ENCODE data around the gene PID1.

- TF ChIP-seq SMC3 (IDR thresholded peaks at IDR 0.05; ENCODE audit: low read depth, low read length) (no peak), CTCF (IDR thresholded peaks at IDR 0.05) (no peak), POLR2AphosphoS5 (IDR thresholded peaks at IDR 0.05; ENCODE audit: low read depth, low read length) (no peak), GABPA (IDR thresholded peaks at IDR 0.05; ENCODE audit: low read depth) (no peak), EP300 (IDR thresholded peaks at IDR 0.05; ENCODE audit: borderline replicate concordance in 1 of 2, low read depth in 1 of 2, low read length in 1 of 2) (no peak), MXI1 (IDR thresholded peaks at IDR 0.05; ENCODE audit: low read depth, low read length) (no peak), ELF1 (IDR thresholded peaks at IDR 0.05) (no peak), FOXM1 (IDR thresholded peaks at IDR 0.05; ENCODE audit: low read depth) (no peak), RAD21 (IDR thresholded peaks at IDR 0.05; ENCODE audit: low read length) (no peak), MAX (IDR thresholded peaks at IDR 0.05; ENCODE audit: low read depth) (no peak), CHD2 (IDR thresholded peaks at IDR 0.05; ENCODE audit: low read length, partially characterized antibody) (no peak)
- TF ChIP-seq, protein P1, sequence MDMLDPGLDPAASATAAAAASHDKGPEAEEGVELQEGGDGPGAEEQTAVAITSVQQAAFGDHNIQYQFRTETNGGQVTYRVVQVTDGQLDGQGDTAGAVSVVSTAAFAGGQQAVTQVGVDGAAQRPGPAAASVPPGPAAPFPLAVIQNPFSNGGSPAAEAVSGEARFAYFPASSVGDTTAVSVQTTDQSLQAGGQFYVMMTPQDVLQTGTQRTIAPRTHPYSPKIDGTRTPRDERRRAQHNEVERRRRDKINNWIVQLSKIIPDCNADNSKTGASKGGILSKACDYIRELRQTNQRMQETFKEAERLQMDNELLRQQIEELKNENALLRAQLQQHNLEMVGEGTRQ (IDR thresholded peaks at IDR 0.05; ENCODE audit: borderline replicate concordance, low read depth, low read length): no peak
Observed at GRCh38 chr2:229162015-229162414, 109.1 kb downstream of the PID1 start.
